Epithelial cell of esophagus (primary cell): ENCODE data around the gene BCAS4.

Source experiments
- DNase-seq: peaks from one replicate; pipeline ENCODE4 v3.0.0; 2010; ENCODE audit warnings: low read depth
- H3K4me3 ChIP-seq: 2 replicates; pipeline ENCODE4 v1.5.1; 2011; ENCODE audit warnings: mild to moderate bottlenecking, low read length, control low read depth
- CTCF ChIP-seq: IDR thresholded peaks from 2 replicates; pipeline ENCODE4 v1.5.1; 2011; ENCODE audit warnings: low read depth, mild to moderate bottlenecking, low read length, control low read depth, inconsistent platforms; ENCODE audit not compliant: insufficient read depth; ENCODE audit errors: missing control alignments

Gene BCAS4

GRCh38 chr20:50804437-50805348 lies 9.8 kb downstream of the BCAS4 start:
- DNase-seq: no peak
- no peak overlapping the region for H3K4me3 ChIP-seq
- TF ChIP-seq CTCF: no peak

GRCh38 chr20:50805349-50805684 lies 10.5 kb downstream of the BCAS4 start:
- no peak for DNase-seq
- no peak for TF ChIP-seq CTCF
- no peak overlapping the region for H3K4me3 ChIP-seq

GRCh38 chr20:50806126-50806768 lies 11.4 kb downstream of the BCAS4 start:
- no peak for DNase-seq
- H3K4me3 ChIP-seq: no peak overlapping the region
- no peak for TF ChIP-seq CTCF

GRCh38 chr20:50810063-50810462 lies 15.2 kb downstream of the BCAS4 start:
- DNase-seq: no peak
- H3K4me3 ChIP-seq: no peak overlapping the region
- TF ChIP-seq CTCF: no peak

- H3K4me3 ChIP-seq: no peak overlapping the region
- TF ChIP-seq CTCF: no peak
- no peak for DNase-seq
These were observed 16.0 kb downstream of the BCAS4 start for GRCh38 chr20:50810842-50811241.

DNA sequence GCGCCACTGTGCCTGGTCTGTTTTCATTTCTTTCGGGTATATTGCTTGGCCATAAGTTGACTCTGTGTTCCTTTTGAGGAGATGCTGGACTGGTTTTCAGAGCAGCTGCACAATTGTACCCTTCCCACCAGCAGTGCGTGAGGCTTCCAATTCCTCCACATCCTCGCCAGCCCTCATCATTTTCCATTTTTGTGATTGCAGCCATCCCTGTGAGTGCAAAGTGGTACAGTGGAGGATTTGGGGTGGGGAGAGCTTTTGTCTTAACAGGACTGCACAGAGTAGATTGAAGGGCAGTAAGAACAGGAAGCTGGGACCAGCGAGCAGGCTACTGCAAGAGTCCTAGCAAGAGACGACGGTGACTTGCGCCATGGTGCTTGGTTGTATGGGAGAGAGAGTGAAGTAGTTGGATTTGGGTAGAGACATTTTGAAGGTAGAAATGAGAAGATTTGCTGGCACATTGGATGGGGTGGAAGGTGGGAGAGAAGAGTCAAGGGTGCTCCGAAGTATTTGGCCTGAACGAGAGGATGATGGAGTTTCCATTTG lies 18.3 kb downstream of the BCAS4 start:
- H3K4me3 ChIP-seq: no peak overlapping the region
- DNase-seq: no peak
- no peak for TF ChIP-seq CTCF

GRCh38 chr20:50813801-50814200 lies 18.9 kb downstream of the BCAS4 start:
- DNase-seq: no peak
- no peak overlapping the region for H3K4me3 ChIP-seq
- no peak for TF ChIP-seq CTCF
